IMR-90 (cell line): Measurements from ENCODE around the gene HUS1B. TPM values are rescaled to one million over a fixed set of nuclear protein-coding genes. Genes with fewer than 3 reads are reported as not detected.
A peak's percentile ranks its signal among the peaks of the same experiment; 100 is the strongest.

Experiments used
- ATAC-seq: fragments of 200-7000 bp; cut with Tn5 transposase; 2 replicates; pipeline ENCODE4 v1.9.1; 2020; ENCODE audit warnings: low read depth, mild to moderate bottlenecking, moderate library complexity
- BruUV-seq: library from RNA; stranded (reverse); fragments of 400-500 nt; replicated peaks from 2 replicates; lab custom pipeline; 2021; lab: Mats Ljungman, UMichigan
- CTCF ChIA-PET: fragments of 300-600 bp; formaldehyde crosslinking; extraction: SDS; loops from one replicate; lab custom pipeline; 2021; ENCODE audit warnings: antibody characterized with exemption; lab: Yijun Ruan, JAX
- POLR2A ChIA-PET: fragments of 300-600 bp; sonication (Branson Sonifier 250); formaldehyde crosslinking; loops from one replicate; lab custom pipeline; 2022; ENCODE audit warnings: antibody characterized with exemption; ENCODE audit not compliant: unreplicated experiment; lab: Charles Lee
- DNase-seq: peaks from one replicate; pipeline ENCODE4 v3.0.0; 2013
- H2AFZ ChIP-seq: replicated peaks from 2 replicates; pipeline ENCODE3; 2013; ENCODE audit warnings: low read length, mild to moderate bottlenecking; ENCODE audit not compliant: poor library complexity
- H2AK5ac ChIP-seq: 2 replicates; pipeline ENCODE4 v1.6.1; 2013; ENCODE audit warnings: low read depth, low read length, inconsistent platforms
- H2AK9ac ChIP-seq: replicated peaks from 2 replicates; pipeline ENCODE3; 2013; ENCODE audit warnings: mild to moderate bottlenecking, low read depth, low read length, moderate library complexity; ENCODE audit not compliant: poor library complexity
- H2BK120ac ChIP-seq: 2 replicates; pipeline ENCODE4 v1.6.1; 2013; ENCODE audit warnings: low read depth, low read length, inconsistent platforms
- H2BK15ac ChIP-seq: 3 replicates; pipeline ENCODE4 v1.6.1; 2013; ENCODE audit warnings: low read depth, low read length, inconsistent platforms
- H2BK20ac ChIP-seq: 2 replicates; pipeline ENCODE4 v1.6.1; 2013; ENCODE audit warnings: low read depth, mild to moderate bottlenecking, inconsistent platforms, low read length, moderate library complexity
- H2BK5ac ChIP-seq: 2 replicates; pipeline ENCODE4 v1.6.1; 2013; ENCODE audit warnings: mild to moderate bottlenecking, low read depth, low read length, inconsistent platforms; ENCODE audit not compliant: poor library complexity, severe bottlenecking
- H3K14ac ChIP-seq: replicated peaks from 2 replicates; pipeline ENCODE4 v1.6.1; 2013; ENCODE audit warnings: low read depth, low read length, inconsistent platforms
- H3K18ac ChIP-seq: 2 replicates; pipeline ENCODE4 v1.6.1; 2013; ENCODE audit warnings: low read depth, low read length, control low read depth
- H3K23ac ChIP-seq: 2 replicates; pipeline ENCODE4 v1.6.1; 2013; ENCODE audit warnings: low read depth, low read length, inconsistent platforms
- H3K27ac ChIP-seq: 2 replicates; pipeline ENCODE4 v1.5.1; 2013; ENCODE audit warnings: mild to moderate bottlenecking, control low read depth, low read length; ENCODE audit not compliant: insufficient read depth
- H3K27me3 ChIP-seq: 2 replicates; pipeline ENCODE4 v1.6.1; 2013; ENCODE audit warnings: low read length; ENCODE audit not compliant: control insufficient read depth, insufficient read depth
- H3K36me3 ChIP-seq: 2 replicates; pipeline ENCODE4 v1.6.1; 2013; ENCODE audit warnings: low read length, mixed read lengths; ENCODE audit not compliant: control insufficient read depth, insufficient read depth
- H3K4ac ChIP-seq: 2 replicates; pipeline ENCODE4 v1.6.1; 2013; ENCODE audit warnings: low read depth, low read length, inconsistent platforms
- H3K4me1 ChIP-seq: 2 replicates; pipeline ENCODE4 v1.6.1; 2013; ENCODE audit warnings: low read length, mixed read lengths; ENCODE audit not compliant: control insufficient read depth, insufficient read depth
- H3K4me2 ChIP-seq: 2 replicates; pipeline ENCODE4 v1.6.1; 2013; ENCODE audit warnings: low read depth, mild to moderate bottlenecking, control low read depth, low read length, moderate library complexity
- H3K4me3 ChIP-seq: 2 replicates; pipeline ENCODE4 v1.5.1; 2013; ENCODE audit warnings: low read depth, mild to moderate bottlenecking, control low read depth, low read length, moderate library complexity; ENCODE audit not compliant: insufficient read depth
- H3K56ac ChIP-seq: 2 replicates; pipeline ENCODE4 v1.6.1; 2013; ENCODE audit warnings: low read length, inconsistent platforms; ENCODE audit not compliant: insufficient read depth; ENCODE audit errors: extremely low read depth
- H3K79me1 ChIP-seq, 2 experiments: 2 replicates each; pipeline ENCODE4 v1.6.1; 2013; ENCODE audit warnings: low read length in 2 of 2, inconsistent platforms in 1 of 2, low read depth in 1 of 2
- H3K9ac ChIP-seq: 2 replicates; pipeline ENCODE4 v1.6.1; 2013; ENCODE audit warnings: low read depth, low read length, control low read depth
- H3K9me1 ChIP-seq: 2 replicates; pipeline ENCODE4 v1.6.1; 2013; ENCODE audit warnings: low read length, inconsistent platforms; ENCODE audit not compliant: insufficient read depth
- H3K9me3 ChIP-seq: 2 replicates; pipeline ENCODE4 v1.6.1; 2013; ENCODE audit warnings: low read length; ENCODE audit not compliant: control insufficient read depth, insufficient read depth
- H4K20me1 ChIP-seq: 2 replicates; pipeline ENCODE4 v1.6.1; 2013; ENCODE audit warnings: low read length, inconsistent platforms; ENCODE audit not compliant: insufficient read depth
- H4K5ac ChIP-seq: 2 replicates; pipeline ENCODE4 v1.6.1; 2013; ENCODE audit warnings: mild to moderate bottlenecking, low read depth, low read length, control low read depth
- H4K8ac ChIP-seq, 2 experiments: 2 replicates each; pipeline ENCODE4 v1.6.1; 2013; ENCODE audit warnings: low read depth in 2 of 2, low read length in 2 of 2, control low read depth in 1 of 2, inconsistent platforms in 1 of 2
- H4K91ac ChIP-seq: 2 replicates; pipeline ENCODE4 v1.6.1; 2013; ENCODE audit warnings: low read depth, low read length, inconsistent platforms; ENCODE audit not compliant: insufficient read depth
- BHLHE40 ChIP-seq: fragments of 150-350 bp; IDR thresholded peaks from 2 replicates; pipeline ENCODE4 v1.6.1; 2016; ENCODE audit warnings: mild to moderate bottlenecking, low read depth, low read length
- CEBPB ChIP-seq: IDR thresholded peaks from 2 replicates; pipeline ENCODE4 v1.6.1; 2012; ENCODE audit warnings: low read depth, low read length, improper control_type of control experiment
- CHD1 ChIP-seq: IDR thresholded peaks from 2 replicates; pipeline ENCODE4 v1.6.1; 2012; ENCODE audit warnings: low read depth, low read length, improper control_type of control experiment
- FOS ChIP-seq: fragments of 150-350 bp; IDR thresholded peaks from 2 replicates; pipeline ENCODE4 v1.6.1; 2016; ENCODE audit warnings: low read depth, low read length
- MAFK ChIP-seq: IDR thresholded peaks from 2 replicates; pipeline ENCODE4 v1.6.1; 2012; ENCODE audit warnings: low read depth, low read length, improper control_type of control experiment
- MAZ ChIP-seq: IDR thresholded peaks from 2 replicates; pipeline ENCODE4 v1.6.1; 2012; ENCODE audit warnings: low read depth, mild to moderate bottlenecking, low read length, improper control_type of control experiment, moderate library complexity, borderline replicate concordance
- MXI1 ChIP-seq: IDR thresholded peaks from 2 replicates; pipeline ENCODE4 v1.6.1; 2012; ENCODE audit warnings: low read depth, mild to moderate bottlenecking, low read length, moderate library complexity, borderline replicate concordance
- NFE2L2 ChIP-seq: fragments of 150-350 bp; IDR thresholded peaks from 2 replicates; pipeline ENCODE4 v1.6.1; 2016; ENCODE audit warnings: low read depth, mild to moderate bottlenecking, low read length
- POLR2A ChIP-seq: IDR thresholded peaks from 2 replicates; pipeline ENCODE4 v1.6.1; 2012; ENCODE audit warnings: mild to moderate bottlenecking, low read depth, low read length
- RAD21 ChIP-seq: IDR thresholded peaks from 2 replicates; pipeline ENCODE4 v1.6.1; 2012; ENCODE audit warnings: low read length, improper control_type of control experiment
- RCOR1 ChIP-seq: IDR thresholded peaks from 2 replicates; pipeline ENCODE4 v1.6.1; 2012; ENCODE audit warnings: mild to moderate bottlenecking, low read length, improper control_type of control experiment; ENCODE audit not compliant: insufficient replicate concordance
- RFX5 ChIP-seq: IDR thresholded peaks from 2 replicates; pipeline ENCODE4 v1.8.0; 2012; ENCODE audit warnings: low read depth, mild to moderate bottlenecking, low read length, moderate library complexity
- SMC3 ChIP-seq: fragments of 150-350 bp; IDR thresholded peaks from 2 replicates; pipeline ENCODE4 v1.6.1; 2016; ENCODE audit warnings: low read depth, mild to moderate bottlenecking, antibody characterized with exemption, low read length, moderate library complexity
- WGBS, 2 experiments: methylation state at CpG; one replicate each; pipeline versions ENCODE4 v1.1.5 to v1.1.7; 2013; ENCODE audit warnings: missing lambda C conversion rate in 2 of 2; ENCODE audit not compliant: insufficient read length in 1 of 2; ENCODE audit errors: extremely low coverage in 2 of 2; 5-methylcytosine and 5-hydroxymethylcytosine counted together
- dilution Hi-C: fragments of 300-500 bp; cut with HindIII; formaldehyde crosslinking; loops from one replicate; pipeline ENCODE4 v1.14.3; 2018; ENCODE audit warnings: low sequenced_read_pairs; ENCODE audit not compliant: unreplicated experiment
- in situ Hi-C: fragments of 300-500 bp; cut with MboI; formaldehyde crosslinking; loops from 3 replicates; pipeline ENCODE4 v1.14.3; 2019; ENCODE audit warnings: low sequenced_read_pairs, inconsistent platforms, mixed read lengths
- intact Hi-C: fragments of 100-400 bp; cut with micrococcal nuclease; formaldehyde crosslinking; loops from 2 replicates; pipeline ENCODE4 v1.10.0; 2022
- polyA plus RNA-seq, 3 experiments: library from polyadenylated mRNA; depleted of rRNA; stranded (reverse); fragments of >200 nt; gene quantifications; 2 replicates each; pipeline ENCODE4 v1.2.3, GENCODE V29; 2012; ENCODE audit warnings: low replicate concordance in 1 of 3
- total RNA-seq: library from RNA; depleted of rRNA; stranded (reverse); fragments of >200 nt; gene quantifications from 2 replicates; pipeline ENCODE4 v1.2.3, GENCODE V29; 2012
- TF ChIP-seq, protein P1 (sequence below): fragments of 150-350 bp; IDR thresholded peaks from 2 replicates; pipeline ENCODE4 v1.6.1; 2017; ENCODE audit warnings: mild to moderate bottlenecking, antibody characterized with exemption, low read length, low read depth
- TF ChIP-seq, protein P2 (sequence below): fragments of 150-350 bp; IDR thresholded peaks from 2 replicates; pipeline ENCODE4 v1.6.1; 2016; ENCODE audit warnings: low read depth, mild to moderate bottlenecking, low read length, moderate library complexity, borderline replicate concordance
- TF ChIP-seq, protein P3 (sequence below): conservative IDR thresholded peaks from 2 replicates; pipeline ENCODE4 v1.5.1; 2012; ENCODE audit warnings: mild to moderate bottlenecking, low read depth, low read length, improper control_type of control experiment

The HUS1B gene
- total and polyA plus RNA-seq, 2 of the 4 experiments (the other 2 are of a cell fraction) = 0.36 to 0.39 TPM

DNA sequence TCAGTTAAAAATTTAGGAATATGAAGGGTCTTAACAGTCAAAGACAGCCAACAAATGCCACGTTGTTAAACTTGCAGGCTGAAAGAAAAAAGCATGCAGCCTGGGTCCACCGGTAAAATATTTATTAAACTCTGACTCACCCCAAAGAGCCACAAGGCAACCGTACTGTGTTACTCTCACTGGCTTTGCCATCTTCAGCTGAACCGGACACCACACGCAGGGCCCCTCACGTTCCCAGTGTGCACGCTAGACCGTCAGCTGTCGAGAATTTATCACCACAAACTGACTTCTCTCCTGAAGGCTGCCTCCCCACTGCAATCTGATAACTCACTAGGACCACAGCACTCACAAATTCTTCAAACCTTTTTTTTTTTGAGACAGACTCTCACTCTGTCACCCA, 30.7 kb downstream of the HUS1B start:
- no peak overlapping the region for H3K4ac ChIP-seq
- H2AK5ac ChIP-seq = no peak overlapping the region
- H4K91ac ChIP-seq = no peak overlapping the region
- DNase-seq = peak; percentile 82
- TF ChIP-seq CEBPB (no peak), RAD21 (no peak), MAZ (no peak), POLR2A (no peak), CHD1 (no peak), BHLHE40 (peak; percentile 97), RCOR1 (no peak), NFE2L2 (no peak), MAFK (no peak), FOS (peak; percentile 17; the same call in 1 of the 2 replicates), RFX5 (no peak), MXI1 (peak; percentile 54; the same call in 1 of the 2 replicates), SMC3 (no peak)
- TF ChIP-seq, protein P1, sequence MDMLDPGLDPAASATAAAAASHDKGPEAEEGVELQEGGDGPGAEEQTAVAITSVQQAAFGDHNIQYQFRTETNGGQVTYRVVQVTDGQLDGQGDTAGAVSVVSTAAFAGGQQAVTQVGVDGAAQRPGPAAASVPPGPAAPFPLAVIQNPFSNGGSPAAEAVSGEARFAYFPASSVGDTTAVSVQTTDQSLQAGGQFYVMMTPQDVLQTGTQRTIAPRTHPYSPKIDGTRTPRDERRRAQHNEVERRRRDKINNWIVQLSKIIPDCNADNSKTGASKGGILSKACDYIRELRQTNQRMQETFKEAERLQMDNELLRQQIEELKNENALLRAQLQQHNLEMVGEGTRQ = no peak
- TF ChIP-seq, protein P2, sequence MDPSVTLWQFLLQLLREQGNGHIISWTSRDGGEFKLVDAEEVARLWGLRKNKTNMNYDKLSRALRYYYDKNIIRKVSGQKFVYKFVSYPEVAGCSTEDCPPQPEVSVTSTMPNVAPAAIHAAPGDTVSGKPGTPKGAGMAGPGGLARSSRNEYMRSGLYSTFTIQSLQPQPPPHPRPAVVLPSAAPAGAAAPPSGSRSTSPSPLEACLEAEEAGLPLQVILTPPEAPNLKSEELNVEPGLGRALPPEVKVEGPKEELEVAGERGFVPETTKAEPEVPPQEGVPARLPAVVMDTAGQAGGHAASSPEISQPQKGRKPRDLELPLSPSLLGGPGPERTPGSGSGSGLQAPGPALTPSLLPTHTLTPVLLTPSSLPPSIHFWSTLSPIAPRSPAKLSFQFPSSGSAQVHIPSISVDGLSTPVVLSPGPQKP = no peak
- TF ChIP-seq, protein P3, sequence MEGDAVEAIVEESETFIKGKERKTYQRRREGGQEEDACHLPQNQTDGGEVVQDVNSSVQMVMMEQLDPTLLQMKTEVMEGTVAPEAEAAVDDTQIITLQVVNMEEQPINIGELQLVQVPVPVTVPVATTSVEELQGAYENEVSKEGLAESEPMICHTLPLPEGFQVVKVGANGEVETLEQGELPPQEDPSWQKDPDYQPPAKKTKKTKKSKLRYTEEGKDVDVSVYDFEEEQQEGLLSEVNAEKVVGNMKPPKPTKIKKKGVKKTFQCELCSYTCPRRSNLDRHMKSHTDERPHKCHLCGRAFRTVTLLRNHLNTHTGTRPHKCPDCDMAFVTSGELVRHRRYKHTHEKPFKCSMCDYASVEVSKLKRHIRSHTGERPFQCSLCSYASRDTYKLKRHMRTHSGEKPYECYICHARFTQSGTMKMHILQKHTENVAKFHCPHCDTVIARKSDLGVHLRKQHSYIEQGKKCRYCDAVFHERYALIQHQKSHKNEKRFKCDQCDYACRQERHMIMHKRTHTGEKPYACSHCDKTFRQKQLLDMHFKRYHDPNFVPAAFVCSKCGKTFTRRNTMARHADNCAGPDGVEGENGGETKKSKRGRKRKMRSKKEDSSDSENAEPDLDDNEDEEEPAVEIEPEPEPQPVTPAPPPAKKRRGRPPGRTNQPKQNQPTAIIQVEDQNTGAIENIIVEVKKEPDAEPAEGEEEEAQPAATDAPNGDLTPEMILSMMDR = no peak
- H3K27ac ChIP-seq = no peak overlapping the region
- no peaks in the 10 kb centered on the region for H3K27me3 ChIP-seq
- peak; percentile 73; the same call in 1 of the 2 replicates for ATAC-seq
- H2BK5ac ChIP-seq = no peak overlapping the region
- 19% methylated on average over 2 of the region's 9 CpGs; no CpG with 5 or more reads in 1 of the 2 experiments for WGBS, 2 experiments
- no peak overlapping the region for H3K18ac ChIP-seq
- H2BK15ac ChIP-seq = no peak overlapping the region
- no peak overlapping the region for H2BK120ac ChIP-seq
- H2AFZ ChIP-seq = no peak overlapping the region
- H4K20me1 ChIP-seq = no peaks in the 10 kb centered on the region
- H2AK9ac ChIP-seq = no peak overlapping the region
- in situ Hi-C loops (no loop called here), dilution Hi-C loops (no loop called here), intact Hi-C loops (loop anchor here (5.0 to 10.0 kb wide), 3 partner anchors 56 to 159 kb away; no protein-coding TSS in a partner anchor)
- H4K5ac ChIP-seq = no peak overlapping the region
- ChIA-PET POLR2A (no interaction called here), CTCF (no interaction called here)
- no peak overlapping the region for H3K56ac ChIP-seq
- H3K23ac ChIP-seq = no peak overlapping the region
- no peak overlapping the region for H3K14ac ChIP-seq
- H3K9me3 ChIP-seq = no peaks in the 10 kb centered on the region
- no peak overlapping the region for H2BK20ac ChIP-seq
- H3K4me3 ChIP-seq = no peak overlapping the region
- H3K4me1 ChIP-seq = peaks cover 3% of the 10 kb centered on the region; the same call in 1 of the 2 replicates
- H3K4me2 ChIP-seq = no peak overlapping the region
- no peak overlapping the region for H4K8ac ChIP-seq
- no TSS peak for BruUV-seq
- H3K9me1 ChIP-seq = peaks cover 11% of the 10 kb centered on the region
- H3K9ac ChIP-seq = no peak overlapping the region
- H3K36me3 ChIP-seq = peaks cover 1% of the 10 kb centered on the region
- peaks cover 8 to 35% of the 10 kb centered on the region in 2 experiments for H3K79me1 ChIP-seq
